ENCODE results near the gene STPG2.

- no peak for TF ChIP-seq CTCF (IDR thresholded peaks at IDR 0.05)
- no peak for TF ChIP-seq POLR2AphosphoS5 (IDR thresholded peaks at IDR 0.05)
Measured at GRCh38 chr4:98000940-98001339, 142.3 kb downstream of the STPG2 start.
